ENCODE results near the gene LARGE1. TPM values are rescaled to one million over a fixed set of nuclear protein-coding genes. Genes with fewer than 3 reads are reported as not detected.

Gene LARGE1
- total and polyA plus RNA-seq, 2 of the 8 experiments (the other 6 are each of a cell fraction or from before 2014, with no cell fraction given): 43.7 to 83.0 TPM

- H4K5ac ChIP-seq (ENCODE audit: insufficient read length, low read depth, low read length): no peak overlapping the region
- ChIA-PET POLR2A (ENCODE audit: partially characterized antibody) (interaction anchor here (0.7 to 1.3 kb wide), 3 partner anchors 14 to 110 kb away, joined by 3 to 5 read pairs (median 3); no protein-coding TSS in a partner anchor), CTCF (ENCODE audit: partially characterized antibody) (interaction anchor here (1.2 to 2.1 kb wide), 4 partner anchors 11 to 1212 kb away, joined by 3 to 8 read pairs (median 4); no protein-coding TSS in a partner anchor)
- H3K23me2 ChIP-seq (ENCODE audit: low read depth, low read length): no peaks in the 10 kb centered on the region
- H3K27ac ChIP-seq (ENCODE audit: low read depth, low read length): no peak overlapping the region
- no peak for DNase-seq (ENCODE audit: low read depth in 1 of 2, low spot score in 2 of 2)
- no peak overlapping the region for H3K14ac ChIP-seq (ENCODE audit: insufficient read length)
- H4K8ac ChIP-seq (ENCODE audit: extremely low read depth, insufficient read depth, low read length): no peak overlapping the region
- H3K79me2 ChIP-seq (ENCODE audit: control insufficient read depth in 1 of 2, insufficient read depth in 2 of 2, low read length in 2 of 2): peaks cover 20 to 21% of the 10 kb centered on the region in 2 experiments
- no peak overlapping the region for H3K56ac ChIP-seq (replicated peaks; ENCODE audit: insufficient read length, low read depth, low read length)
- H2AK5ac ChIP-seq (ENCODE audit: low read depth, low read length): no peak overlapping the region
- no peak overlapping the region for H3K9ac ChIP-seq (replicated peaks in 1 of 4; ENCODE audit: extremely low read depth in 1 of 4, low read depth in 3 of 4, low read length in 3 of 4)
- no peak overlapping the region for H3K23ac ChIP-seq (ENCODE audit: insufficient read length)
- no peak overlapping the region for H3K4ac ChIP-seq (replicated peaks; ENCODE audit: insufficient read length, low read depth, low read length)
- no peak overlapping the region for H2BK120ac ChIP-seq (replicated peaks; ENCODE audit: low read depth, low read length)
- no peak for FAIRE-seq
- H3K27me3 ChIP-seq (replicated peaks in 1 of 4; ENCODE audit: control insufficient read depth in 3 of 4, extremely low read depth in 1 of 4, insufficient read depth in 3 of 4, low read length in 3 of 4): no peaks in the 10 kb centered on the region
- no peak overlapping the region for H3K4me2 ChIP-seq (ENCODE audit: insufficient read depth in 1 of 2, low read depth in 2 of 2, low read length in 2 of 2)
- H3K9me3 ChIP-seq (ENCODE audit: insufficient read depth in 2 of 2, low read depth in 1 of 2, low read length in 1 of 2): no peaks in the 10 kb centered on the region
- no peak overlapping the region for H2BK5ac ChIP-seq (ENCODE audit: low read depth, low read length)
- 77% methylated on average over 5 of the region's 5 CpGs; no CpG with 5 or more reads in 1 of the 2 experiments for WGBS, 2 experiments (ENCODE audit: extremely low coverage in 1 of 2, insufficient coverage in 1 of 2, insufficient read length in 1 of 2, insufficient replicate concordance in 2 of 2, low coverage in 1 of 2, low lambda C conversion rate in 2 of 2, missing lambda C conversion rate in 1 of 2)
- no peak overlapping the region for H3K18ac ChIP-seq (ENCODE audit: extremely low read depth, low read length)
- H3K79me1 ChIP-seq (ENCODE audit: low read depth, low read length): peaks cover 10% of the 10 kb centered on the region
- H2BK20ac ChIP-seq (ENCODE audit: low read length): no peak overlapping the region
- no peaks in the 10 kb centered on the region for H3K36me3 ChIP-seq (ENCODE audit: control insufficient read depth in 2 of 4, insufficient read depth in 4 of 4, low read length in 3 of 4)
- no peak overlapping the region for H2BK12ac ChIP-seq (ENCODE audit: low read depth, low read length)
- H3K4me1 ChIP-seq (replicated peaks in 1 of 4; ENCODE audit: control insufficient read depth in 3 of 4, insufficient read depth in 4 of 4, low read length in 3 of 4): peaks cover 2 to 28% (median 17%) of the 10 kb centered on the region in 4 experiments; a peak in 5 of 7 replicates
- no peak overlapping the region for H4K91ac ChIP-seq (replicated peaks; ENCODE audit: insufficient read length, low read length)
- no peak overlapping the region for H3K4me3 ChIP-seq (ENCODE audit: extremely low read depth in 1 of 4, insufficient read depth in 2 of 4, low read depth in 3 of 4, low read length in 4 of 4)
- no peak overlapping the region for H2AFZ ChIP-seq (ENCODE audit: low read length)
- no peak overlapping the region for H2BK15ac ChIP-seq (ENCODE audit: low read length)
- peaks cover 7 to 14% of the 10 kb centered on the region in 2 experiments for H4K20me1 ChIP-seq (replicated peaks in 1 of 2; ENCODE audit: control insufficient read depth in 1 of 2, insufficient read depth in 2 of 2, low read length in 2 of 2)
- no peak for TF ChIP-seq KDM1A (IDR thresholded peaks at IDR 0.05; ENCODE audit: borderline replicate concordance, low read length)
- TF ChIP-seq TCF12 (IDR thresholded peaks at IDR 0.05; ENCODE audit: low read depth, low read length): no peak
- TF ChIP-seq POLR2A (IDR thresholded peaks at IDR 0.05; ENCODE audit: control extremely low read depth in 1 of 2, low read depth in 2 of 2, low read length in 2 of 2): no peak
- no peak for TF ChIP-seq SP4 (IDR thresholded peaks at IDR 0.05; ENCODE audit: low read length)
- no peak for TF ChIP-seq CTBP2 (IDR thresholded peaks at IDR 0.05; ENCODE audit: borderline replicate concordance, insufficient read depth, insufficient read length, low read length)
- no peak for TF ChIP-seq FOSL1 (IDR thresholded peaks at IDR 0.05; ENCODE audit: insufficient read depth, low read depth, low read length)
- TF ChIP-seq RNF2 (IDR thresholded peaks at IDR 0.05; ENCODE audit: borderline replicate concordance, low read depth, low read length, missing control alignments, poor library complexity, severe bottlenecking): no peak
- no peak for TF ChIP-seq E2F6 (IDR thresholded peaks at IDR 0.05)
- TF ChIP-seq USF2 (IDR thresholded peaks at IDR 0.05; ENCODE audit: low read length): no peak
- TF ChIP-seq KDM4A (IDR thresholded peaks at IDR 0.05; ENCODE audit: low read depth, low read length, severe bottlenecking): no peak
- no peak for TF ChIP-seq TBP (IDR thresholded peaks at IDR 0.05; ENCODE audit: low read depth, low read length)
- TF ChIP-seq MAFK (IDR thresholded peaks at IDR 0.05; ENCODE audit: low read depth, low read length): no peak
These were observed 108.6 kb downstream of the LARGE1 start for GRCh38 chr22:33811686-33812085.
